Measurements from ENCODE around the gene GAB2. TPM values are rescaled to one million over a fixed set of nuclear protein-coding genes. Genes with fewer than 3 reads are reported as not detected.

The GAB2 gene
- total and polyA plus RNA-seq, 2 experiments from 2014 or later = 4.9 to 10.2 TPM

DNA sequence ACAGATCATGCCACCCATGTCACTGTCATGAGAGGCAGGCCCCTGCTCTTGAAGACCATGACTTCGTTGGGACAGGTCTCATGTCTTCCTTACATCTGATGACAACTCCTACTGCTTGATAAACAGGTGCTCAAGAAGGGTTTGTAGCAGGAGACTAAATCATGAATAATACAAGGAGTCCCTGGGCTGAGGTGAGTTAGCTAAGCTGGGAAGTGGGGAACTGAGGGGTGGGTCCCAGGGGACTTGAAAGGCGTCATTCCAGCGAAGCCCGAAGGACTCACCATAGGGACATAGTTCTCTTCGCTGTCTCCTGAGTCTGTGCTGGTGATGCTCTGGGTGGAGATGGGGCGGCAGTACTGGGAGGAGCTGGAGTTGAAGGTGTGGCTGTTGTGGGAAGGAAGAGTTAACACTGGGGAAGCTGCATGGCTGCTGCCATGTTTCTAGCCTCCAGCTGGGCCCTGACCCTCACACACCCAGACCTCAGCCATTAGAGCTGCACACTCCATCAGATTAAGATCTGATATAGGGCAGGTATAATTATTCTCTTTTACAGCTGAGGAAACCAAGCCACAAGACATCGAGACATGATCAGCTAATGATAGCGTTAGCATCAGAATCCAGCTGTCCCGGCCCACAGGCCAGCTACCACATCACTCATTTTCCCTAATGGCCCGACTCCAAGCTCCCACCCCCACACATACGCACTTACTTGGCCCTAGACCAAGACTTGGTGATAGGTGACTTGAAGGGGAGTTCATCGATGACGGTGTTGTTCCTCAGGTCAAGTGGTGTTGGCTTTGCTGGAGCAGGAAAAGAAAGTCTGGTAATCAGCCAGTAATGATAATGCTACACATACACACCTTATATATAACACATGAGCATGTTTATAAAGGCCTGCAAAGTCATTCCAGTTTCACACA lies 196.0 kb downstream of the GAB2 start:
- TF ChIP-seq EZH2 (IDR thresholded peaks at IDR 0.05; ENCODE audit: borderline replicate concordance) (no peak), CTCF (IDR thresholded peaks at IDR 0.05; ENCODE audit: poor library complexity) (no peak), EZH2phosphoT487 (IDR thresholded peaks at IDR 0.05; ENCODE audit: low read depth, severe bottlenecking, unreplicated experiment) (no peak)
- Histone ChIP-seq H3K4me2 (no peak overlapping the region), H2AFZ (no peak overlapping the region), H3K27me3 (no peaks in the 10 kb centered on the region), H3K9me2 (replicated peaks; ENCODE audit: insufficient read depth) (no peaks in the 10 kb centered on the region), H3K9me3 (ENCODE audit: low read depth) (no peaks in the 10 kb centered on the region), H3K27ac (no peak overlapping the region), H3K36me3 (replicated peaks; ENCODE audit: insufficient read depth, low read depth) (no peaks in the 10 kb centered on the region), H3K4me1 (ENCODE audit: insufficient read depth) (no peaks in the 10 kb centered on the region), H4K20me1 (ENCODE audit: insufficient read depth, poor library complexity, severe bottlenecking) (no peaks in the 10 kb centered on the region), H3K4me3 (no peak overlapping the region), H3K79me2 (no peaks in the 10 kb centered on the region)
- WGBS (ENCODE audit: low lambda C conversion rate, missing lambda C conversion rate) = 94% methylated on average over 13 of the region's 13 CpGs
- no peak for DNase-seq (ENCODE audit: low spot score)

DNA sequence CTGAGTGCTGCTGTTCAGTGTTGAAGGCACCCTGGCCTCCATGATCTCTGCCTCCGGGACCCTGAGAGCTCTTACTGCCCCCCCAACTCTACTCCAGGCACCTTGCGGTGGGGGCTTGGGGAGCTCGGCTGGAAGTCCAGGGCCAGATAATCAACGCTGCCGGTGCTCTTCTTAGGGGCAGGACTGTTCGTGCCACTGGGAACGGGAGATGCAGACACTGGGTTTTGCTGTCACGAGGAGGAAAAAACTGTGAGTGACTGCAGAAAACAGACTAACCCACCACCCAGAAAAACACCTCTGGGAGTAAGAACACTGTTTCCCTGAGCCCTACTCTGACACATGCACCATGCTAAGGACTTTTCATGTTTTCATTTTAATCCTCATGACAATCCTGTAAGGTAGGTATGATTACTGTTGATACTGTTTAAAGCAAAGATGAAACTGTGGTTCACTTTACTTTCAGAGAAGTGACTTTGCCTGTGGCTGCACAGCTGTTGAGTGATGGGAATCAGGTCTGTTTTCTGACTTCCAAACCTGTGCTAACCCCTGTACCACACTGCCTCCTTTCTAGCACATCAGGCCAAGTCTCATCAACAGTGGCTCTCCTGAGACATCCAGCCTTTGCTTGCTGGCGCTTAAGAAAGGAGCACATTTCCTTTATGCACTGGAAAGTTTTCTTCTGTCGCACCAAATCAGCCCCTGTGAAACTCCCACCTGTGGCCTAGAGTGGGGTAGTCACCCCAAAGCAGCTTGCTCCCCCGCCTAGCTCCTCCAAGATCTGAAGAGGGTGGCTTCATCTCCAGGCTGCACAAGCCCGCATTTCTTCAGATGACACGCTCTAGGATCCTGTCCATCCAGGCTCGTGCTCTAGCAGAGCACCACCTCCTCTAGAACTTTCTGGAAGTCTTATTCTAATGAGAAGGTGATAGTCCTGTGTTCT lies 197.1 kb downstream of the GAB2 start:
- Histone ChIP-seq H3K79me2 (no peaks in the 10 kb centered on the region), H3K4me1 (ENCODE audit: insufficient read depth) (no peaks in the 10 kb centered on the region), H3K4me2 (no peak overlapping the region), H3K9me3 (ENCODE audit: low read depth) (no peaks in the 10 kb centered on the region), H3K9me2 (replicated peaks; ENCODE audit: insufficient read depth) (no peaks in the 10 kb centered on the region), H4K20me1 (ENCODE audit: insufficient read depth, poor library complexity, severe bottlenecking) (no peaks in the 10 kb centered on the region), H2AFZ (no peak overlapping the region), H3K4me3 (no peak overlapping the region), H3K27ac (no peak overlapping the region), H3K27me3 (no peaks in the 10 kb centered on the region), H3K36me3 (replicated peaks; ENCODE audit: insufficient read depth, low read depth) (no peaks in the 10 kb centered on the region)
- WGBS (ENCODE audit: low lambda C conversion rate, missing lambda C conversion rate) = 96% methylated on average over 14 of the region's 14 CpGs
- no peak for DNase-seq (ENCODE audit: low spot score)
- no peak for TF ChIP-seq CTCF (IDR thresholded peaks at IDR 0.05; ENCODE audit: poor library complexity)
- TF ChIP-seq EZH2 (IDR thresholded peaks at IDR 0.05; ENCODE audit: borderline replicate concordance) = no peak
- no peak for TF ChIP-seq EZH2phosphoT487 (IDR thresholded peaks at IDR 0.05; ENCODE audit: low read depth, severe bottlenecking, unreplicated experiment)

DNA sequence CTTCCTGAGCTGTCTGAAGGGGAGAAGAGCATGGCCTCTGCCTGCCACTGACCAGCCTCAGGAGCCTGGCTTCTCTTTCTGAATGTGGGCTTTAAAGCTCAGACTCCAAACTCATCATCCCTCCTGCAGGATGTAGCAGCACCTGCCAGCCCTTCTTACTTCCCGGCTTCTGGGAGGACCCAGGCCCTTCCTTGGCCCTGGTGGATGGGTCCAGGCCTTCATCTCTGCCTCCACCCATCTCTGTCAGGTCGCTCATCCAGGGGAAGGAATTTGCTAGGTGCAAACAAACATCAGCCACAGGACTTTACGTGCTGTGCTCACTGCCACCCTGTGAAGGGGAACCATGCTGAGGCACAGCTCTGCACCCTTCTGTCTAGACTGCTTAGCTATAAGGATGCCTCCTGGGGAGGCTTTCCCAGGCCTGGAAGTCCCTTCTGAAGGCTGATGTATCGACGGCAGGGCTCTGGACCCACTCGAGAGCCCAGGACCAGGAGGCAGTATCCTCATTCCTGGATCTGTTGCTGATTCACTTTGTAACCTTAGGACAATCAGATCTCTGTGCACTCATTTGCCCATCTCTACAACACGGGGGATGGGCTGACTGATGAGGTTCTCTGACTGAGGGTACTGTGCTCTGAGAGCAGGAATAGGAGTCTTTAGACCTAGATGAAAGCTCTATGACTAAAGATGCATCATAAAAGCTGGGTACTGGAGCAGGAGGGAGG lies 198.0 kb downstream of the GAB2 start:
- H2AFZ ChIP-seq = no peak overlapping the region
- H4K20me1 ChIP-seq (ENCODE audit: insufficient read depth, poor library complexity, severe bottlenecking) = no peaks in the 10 kb centered on the region
- no peaks in the 10 kb centered on the region for H3K9me3 ChIP-seq (ENCODE audit: low read depth)
- no peak overlapping the region for H3K4me2 ChIP-seq
- H3K4me3 ChIP-seq = no peak overlapping the region
- no peaks in the 10 kb centered on the region for H3K36me3 ChIP-seq (replicated peaks; ENCODE audit: insufficient read depth, low read depth)
- H3K27me3 ChIP-seq = no peaks in the 10 kb centered on the region
- no peak overlapping the region for H3K27ac ChIP-seq
- no peaks in the 10 kb centered on the region for H3K4me1 ChIP-seq (ENCODE audit: insufficient read depth)
- DNase-seq (ENCODE audit: low spot score) = no peak
- no peak for TF ChIP-seq EZH2 (IDR thresholded peaks at IDR 0.05; ENCODE audit: borderline replicate concordance)
- no peak for TF ChIP-seq CTCF (IDR thresholded peaks at IDR 0.05; ENCODE audit: poor library complexity)
- TF ChIP-seq EZH2phosphoT487 (IDR thresholded peaks at IDR 0.05; ENCODE audit: low read depth, severe bottlenecking, unreplicated experiment) = no peak
- no peaks in the 10 kb centered on the region for H3K9me2 ChIP-seq (replicated peaks; ENCODE audit: insufficient read depth)
- 91% methylated on average over 7 of the region's 7 CpGs for WGBS (ENCODE audit: low lambda C conversion rate, missing lambda C conversion rate)
- no peaks in the 10 kb centered on the region for H3K79me2 ChIP-seq

Measured in hepatocyte (in vitro differentiated cells).